Panc1 (cell line): ENCODE results near the gene GAST. TPM values are rescaled to one million over a fixed set of nuclear protein-coding genes. Genes with fewer than 3 reads are reported as not detected.

Source experiments
- ATAC-seq: fragments of 200-7000 bp; cut with Tn5 transposase; 2 replicates; pipeline ENCODE4 v1.9.1; 2020; ENCODE audit warnings: mild to moderate bottlenecking, moderate library complexity
- BruUV-seq: library from RNA; stranded (reverse); fragments of 400-500 nt; replicated peaks from 2 replicates; lab custom pipeline; 2021; lab: Mats Ljungman, UMichigan
- CTCF ChIA-PET: fragments of 300-600 bp; sonication (Branson Sonifier 250); formaldehyde crosslinking; loops from one replicate; lab custom pipeline; 2022; ENCODE audit warnings: antibody characterized with exemption; lab: Charles Lee
- POLR2A ChIA-PET: fragments of 300-600 bp; sonication (Branson Sonifier 250); formaldehyde crosslinking; loops from one replicate; lab custom pipeline; 2022; ENCODE audit warnings: antibody characterized with exemption; lab: Charles Lee
- DNase-seq: peaks from one replicate; pipeline ENCODE4 v3.0.0-alpha.2; 2010; ENCODE audit warnings: low read depth, low spot score
- H3K27ac ChIP-seq: 2 replicates; pipeline ENCODE4 v1.5.1; 2011; ENCODE audit warnings: mild to moderate bottlenecking, low read length, inconsistent platforms
- H3K27me3 ChIP-seq: fragments of 200-500 bp; sonication (Bioruptor generic); 2 replicates; pipeline ENCODE4 v1.6.0; 2014; ENCODE audit warnings: low read length, inconsistent platforms; ENCODE audit not compliant: control insufficient read depth, insufficient read depth
- H3K36me3 ChIP-seq: fragments of 200-500 bp; sonication (Bioruptor generic); 2 replicates; pipeline ENCODE4 v1.5.1; 2014; ENCODE audit warnings: inconsistent platforms, mild to moderate bottlenecking, low read length, moderate library complexity; ENCODE audit not compliant: control insufficient read depth, insufficient read depth
- H3K4me1 ChIP-seq: 2 replicates; pipeline ENCODE4 v1.5.1; 2011; ENCODE audit warnings: inconsistent platforms, mild to moderate bottlenecking, low read length, moderate library complexity; ENCODE audit not compliant: control insufficient read depth, insufficient read depth
- H3K4me3 ChIP-seq, 2 experiments: 2 replicates each; pipeline ENCODE4 v1.5.1; 2011 to 2012; ENCODE audit warnings: low read depth in 2 of 2, low read length in 2 of 2, mild to moderate bottlenecking in 2 of 2, inconsistent platforms in 1 of 2, moderate library complexity in 1 of 2
- H3K9me3 ChIP-seq: fragments of 200-500 bp; sonication (Bioruptor generic); 2 replicates; pipeline ENCODE4 v1.5.1; 2014; ENCODE audit warnings: low read depth, mild to moderate bottlenecking, inconsistent platforms, low read length, moderate library complexity; ENCODE audit not compliant: control insufficient read depth, insufficient read depth
- POLR2AphosphoS5 ChIP-seq: IDR thresholded peaks from 2 replicates; pipeline ENCODE4 v1.6.1; 2012; ENCODE audit warnings: mild to moderate bottlenecking, low read depth, low read length, moderate library complexity
- SIN3A ChIP-seq: IDR thresholded peaks from 2 replicates; pipeline ENCODE4 v1.6.1; 2012; ENCODE audit warnings: low read depth, mild to moderate bottlenecking, low read length, moderate library complexity, borderline replicate concordance; ENCODE audit not compliant: insufficient read depth
- TCF7L2 ChIP-seq: IDR thresholded peaks from 2 replicates; pipeline ENCODE4 v1.6.1; 2011; ENCODE audit warnings: mild to moderate bottlenecking, low read depth, low read length, inconsistent platforms
- in situ Hi-C: cut with HindIII; loops from 2 replicates; pipeline ENCODE4 v1.10.0; 2016; ENCODE audit warnings: low sequenced_read_pairs, low pct_unique_long_range_greater_than_20kb
- intact Hi-C: fragments of 100-400 bp; cut with micrococcal nuclease; formaldehyde crosslinking; loops from one replicate; pipeline ENCODE4 v1.10.0; 2022; ENCODE audit not compliant: unreplicated experiment
- total RNA-seq: library from RNA; stranded (reverse); gene quantifications from one replicate; pipeline ENCODE4 v1.2.1, GENCODE V29; 2021; ENCODE audit not compliant: unreplicated experiment
- TF ChIP-seq, protein P1 (sequence below), 2 experiments: IDR thresholded peaks; 2 replicates each; pipeline ENCODE4 v1.6.1; 2011 to 2012; ENCODE audit warnings: low read depth in 2 of 2, control low read depth in 1 of 2, low read length in 1 of 2, mild to moderate bottlenecking in 1 of 2, moderate library complexity in 1 of 2; ENCODE audit not compliant: insufficient read depth in 1 of 2
- TF ChIP-seq, protein P2 (sequence below): fragments of 450-650 bp; IDR thresholded peaks from 2 replicates; pipeline ENCODE4 v1.5.1; 2017; ENCODE audit warnings: mild to moderate bottlenecking

Gene GAST
- total RNA-seq, 1 experiment from 2014 or later: not detected

- no peaks in the 10 kb centered on the region for H3K9me3 ChIP-seq
- no peaks in the 10 kb centered on the region for H3K4me1 ChIP-seq
- H3K36me3 ChIP-seq: peaks cover 11% of the 10 kb centered on the region
- H3K27ac ChIP-seq: no peak overlapping the region
- ChIA-PET CTCF (interaction anchor here (0.6 kb wide), 1 partner anchor 80 kb away, joined by 3 read pairs; no protein-coding TSS in a partner anchor), POLR2A (interaction anchor here (0.5 to 0.9 kb wide), 2 partner anchors 10 to 31 kb away, joined by 3 to 8 read pairs; no protein-coding TSS in a partner anchor)
- BruUV-seq: no TSS peak
- H3K27me3 ChIP-seq: no peaks in the 10 kb centered on the region
- no peak for DNase-seq
- no peak for ATAC-seq
- in situ Hi-C loops (no loop called here), intact Hi-C loops (no loop called here)
- no peak overlapping the region for H3K4me3 ChIP-seq
- TF ChIP-seq, protein P1, sequence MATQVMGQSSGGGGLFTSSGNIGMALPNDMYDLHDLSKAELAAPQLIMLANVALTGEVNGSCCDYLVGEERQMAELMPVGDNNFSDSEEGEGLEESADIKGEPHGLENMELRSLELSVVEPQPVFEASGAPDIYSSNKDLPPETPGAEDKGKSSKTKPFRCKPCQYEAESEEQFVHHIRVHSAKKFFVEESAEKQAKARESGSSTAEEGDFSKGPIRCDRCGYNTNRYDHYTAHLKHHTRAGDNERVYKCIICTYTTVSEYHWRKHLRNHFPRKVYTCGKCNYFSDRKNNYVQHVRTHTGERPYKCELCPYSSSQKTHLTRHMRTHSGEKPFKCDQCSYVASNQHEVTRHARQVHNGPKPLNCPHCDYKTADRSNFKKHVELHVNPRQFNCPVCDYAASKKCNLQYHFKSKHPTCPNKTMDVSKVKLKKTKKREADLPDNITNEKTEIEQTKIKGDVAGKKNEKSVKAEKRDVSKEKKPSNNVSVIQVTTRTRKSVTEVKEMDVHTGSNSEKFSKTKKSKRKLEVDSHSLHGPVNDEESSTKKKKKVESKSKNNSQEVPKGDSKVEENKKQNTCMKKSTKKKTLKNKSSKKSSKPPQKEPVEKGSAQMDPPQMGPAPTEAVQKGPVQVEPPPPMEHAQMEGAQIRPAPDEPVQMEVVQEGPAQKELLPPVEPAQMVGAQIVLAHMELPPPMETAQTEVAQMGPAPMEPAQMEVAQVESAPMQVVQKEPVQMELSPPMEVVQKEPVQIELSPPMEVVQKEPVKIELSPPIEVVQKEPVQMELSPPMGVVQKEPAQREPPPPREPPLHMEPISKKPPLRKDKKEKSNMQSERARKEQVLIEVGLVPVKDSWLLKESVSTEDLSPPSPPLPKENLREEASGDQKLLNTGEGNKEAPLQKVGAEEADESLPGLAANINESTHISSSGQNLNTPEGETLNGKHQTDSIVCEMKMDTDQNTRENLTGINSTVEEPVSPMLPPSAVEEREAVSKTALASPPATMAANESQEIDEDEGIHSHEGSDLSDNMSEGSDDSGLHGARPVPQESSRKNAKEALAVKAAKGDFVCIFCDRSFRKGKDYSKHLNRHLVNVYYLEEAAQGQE (IDR thresholded peaks at IDR 0.05; ENCODE audit: insufficient read depth in 1 of 2, low read depth in 2 of 2, low read length in 1 of 2): no peak
- no peak for TF ChIP-seq SIN3A
- no peak for TF ChIP-seq POLR2AphosphoS5
- no peak for TF ChIP-seq TCF7L2
- TF ChIP-seq, protein P2, sequence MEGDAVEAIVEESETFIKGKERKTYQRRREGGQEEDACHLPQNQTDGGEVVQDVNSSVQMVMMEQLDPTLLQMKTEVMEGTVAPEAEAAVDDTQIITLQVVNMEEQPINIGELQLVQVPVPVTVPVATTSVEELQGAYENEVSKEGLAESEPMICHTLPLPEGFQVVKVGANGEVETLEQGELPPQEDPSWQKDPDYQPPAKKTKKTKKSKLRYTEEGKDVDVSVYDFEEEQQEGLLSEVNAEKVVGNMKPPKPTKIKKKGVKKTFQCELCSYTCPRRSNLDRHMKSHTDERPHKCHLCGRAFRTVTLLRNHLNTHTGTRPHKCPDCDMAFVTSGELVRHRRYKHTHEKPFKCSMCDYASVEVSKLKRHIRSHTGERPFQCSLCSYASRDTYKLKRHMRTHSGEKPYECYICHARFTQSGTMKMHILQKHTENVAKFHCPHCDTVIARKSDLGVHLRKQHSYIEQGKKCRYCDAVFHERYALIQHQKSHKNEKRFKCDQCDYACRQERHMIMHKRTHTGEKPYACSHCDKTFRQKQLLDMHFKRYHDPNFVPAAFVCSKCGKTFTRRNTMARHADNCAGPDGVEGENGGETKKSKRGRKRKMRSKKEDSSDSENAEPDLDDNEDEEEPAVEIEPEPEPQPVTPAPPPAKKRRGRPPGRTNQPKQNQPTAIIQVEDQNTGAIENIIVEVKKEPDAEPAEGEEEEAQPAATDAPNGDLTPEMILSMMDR: no peak
Observed at GRCh38 chr17:41763327-41763726, 51.2 kb downstream of the GAST start.

Other genes with a start within 250 kb of the GAST start
- gene KRT32, start 244.9 kb upstream of the GAST start, total RNA-seq: 0.72 TPM
- not detected for gene KRT35, start 231.2 kb upstream of the GAST start, total RNA-seq
- not detected for gene KRT36, start 222.4 kb upstream of the GAST start, total RNA-seq
- 0.36 TPM for gene KRT13, start 206.7 kb upstream of the GAST start, total RNA-seq
- 70.4 TPM for gene KRT15, start 193.4 kb upstream of the GAST start, total RNA-seq
- 2,383 TPM for gene KRT19, start 184.0 kb upstream of the GAST start, total RNA-seq
- not detected for gene KRT9, start 140.3 kb upstream of the GAST start, total RNA-seq
- gene KRT14, start 125.4 kb upstream of the GAST start, total RNA-seq: not detected
- 1.6 TPM for gene KRT16, start 99.6 kb upstream of the GAST start, total RNA-seq
- 1.9 TPM for gene KRT17, start 87.8 kb upstream of the GAST start, total RNA-seq
- gene EIF1, start 23.4 kb upstream of the GAST start, total RNA-seq: 747 TPM
- gene HAP1, start 22.3 kb downstream of the GAST start, total RNA-seq: 11.6 TPM
- 352 TPM for gene JUP, start 74.4 kb downstream of the GAST start, total RNA-seq
- gene P3H4, start 99.6 kb downstream of the GAST start, total RNA-seq: 58.9 TPM
- gene FKBP10, start 100.7 kb downstream of the GAST start, total RNA-seq: 190 TPM
- gene NT5C3B, start 123.9 kb downstream of the GAST start, total RNA-seq: 118 TPM
- not detected for gene KLHL10, start 125.5 kb downstream of the GAST start, total RNA-seq
- 12.5 TPM for gene KLHL11, start 153.1 kb downstream of the GAST start, total RNA-seq
- 225 TPM for gene ACLY, start 206.6 kb downstream of the GAST start, total RNA-seq
- 0.69 TPM for gene ODAD4, start 218.3 kb downstream of the GAST start, total RNA-seq